GM19452 (cell line): Measurements from ENCODE around the gene TEX261.

Experiments
- ATAC-seq: cut with Tn5 transposase; IDR thresholded peaks from one replicate; pipeline ENCODE4 v1.9.1; 2021; ENCODE audit not compliant: unreplicated experiment

Gene TEX261

GRCh38 chr2:70937866-70938585 is 56.6 kb downstream of the TEX261 start:
- no peak for ATAC-seq

- ATAC-seq, result no peak
Measured at GRCh38 chr2:70936979-70937811, 57.5 kb downstream of the TEX261 start.

GRCh38 chr2:70936165-70936978 is 58.3 kb downstream of the TEX261 start:
- no peak for ATAC-seq
